Measurements from ENCODE around the gene CEACAM6.
A peak's percentile ranks its signal among the peaks of the same experiment; 100 is the strongest.

The CEACAM6 gene

GRCh38 chr19:41810301-41810700 is 55.0 kb downstream of the CEACAM6 start:
- TF ChIP-seq CTCF (IDR thresholded peaks at IDR 0.05) (no peak), ZFX (IDR thresholded peaks at IDR 0.05; ENCODE audit: borderline replicate concordance) (no peak)
- no peak overlapping the region for H3K27ac ChIP-seq

GRCh38 chr19:41811036-41811435 is 55.7 kb downstream of the CEACAM6 start:
- TF ChIP-seq ZFX (IDR thresholded peaks at IDR 0.05; ENCODE audit: borderline replicate concordance) (no peak), CTCF (IDR thresholded peaks at IDR 0.05) (no peak)
- H3K27ac ChIP-seq, result no peak overlapping the region

GRCh38 chr19:41811981-41812380 is 56.7 kb downstream of the CEACAM6 start:
- no peak overlapping the region for H3K27ac ChIP-seq
- TF ChIP-seq CTCF (IDR thresholded peaks at IDR 0.05) (no peak), ZFX (IDR thresholded peaks at IDR 0.05; ENCODE audit: borderline replicate concordance) (no peak)

- TF ChIP-seq ZFX (IDR thresholded peaks at IDR 0.05; ENCODE audit: borderline replicate concordance), result no peak
- no peak for TF ChIP-seq CTCF (IDR thresholded peaks at IDR 0.05)
- no peak overlapping the region for H3K27ac ChIP-seq
These were observed 58.6 kb downstream of the CEACAM6 start for GRCh38 chr19:41813911-41814310.

GRCh38 chr19:41815301-41815700 is 60.0 kb downstream of the CEACAM6 start:
- TF ChIP-seq ZFX (IDR thresholded peaks at IDR 0.05; ENCODE audit: borderline replicate concordance) (no peak), CTCF (IDR thresholded peaks at IDR 0.05) (no peak)
- H3K27ac ChIP-seq, result no peak overlapping the region

GRCh38 chr19:41816761-41817160 is 61.4 kb downstream of the CEACAM6 start:
- H3K27ac ChIP-seq, result no peak overlapping the region
- TF ChIP-seq CTCF (IDR thresholded peaks at IDR 0.05) (no peak), ZFX (IDR thresholded peaks at IDR 0.05; ENCODE audit: borderline replicate concordance) (no peak)

GRCh38 chr19:41821003-41821735 is 65.8 kb downstream of the CEACAM6 start:
- H3K27ac ChIP-seq, result no peak overlapping the region
- TF ChIP-seq CTCF (IDR thresholded peaks at IDR 0.05) (peak; percentile 78), ZFX (IDR thresholded peaks at IDR 0.05; ENCODE audit: borderline replicate concordance) (no peak)
